Duodenal mucosa (tissue), 2 donors: ENCODE measurements around the gene QSOX2.
"Not testable (repeated sequence)": the region's sequence is repeated elsewhere in the genome, so short reads cannot be mapped to it uniquely, and the experiment has no call there.

Source experiments
- H3K27ac ChIP-seq: one replicate; pipeline ENCODE4 v1.7.0; 2013; ENCODE audit warnings: low read depth, low read length
- H3K27me3 ChIP-seq, 2 donors: one replicate each; pipeline ENCODE4 v1.7.0; 2013; ENCODE audit warnings: low read length in 2 of 2, control low read depth in 1 of 2; ENCODE audit not compliant: insufficient read depth in 2 of 2, control insufficient read depth in 1 of 2
- H3K36me3 ChIP-seq, 2 donors: one replicate each; pipeline ENCODE4 v1.7.0; 2013; ENCODE audit warnings: low read length in 2 of 2, control low read depth in 1 of 2; ENCODE audit not compliant: insufficient read depth in 2 of 2, control insufficient read depth in 1 of 2
- H3K4me1 ChIP-seq, 2 donors: one replicate each; pipeline ENCODE4 v1.7.0; 2013; ENCODE audit warnings: low read length in 2 of 2, control low read depth in 1 of 2; ENCODE audit not compliant: insufficient read depth in 2 of 2, control insufficient read depth in 1 of 2
- H3K4me3 ChIP-seq, 2 donors: one replicate each; pipeline ENCODE4 v1.7.0; 2013; ENCODE audit warnings: low read length in 2 of 2, low read depth in 1 of 2
- H3K9ac ChIP-seq, 2 donors: one replicate each; pipeline ENCODE4 v1.7.0; 2013; ENCODE audit warnings: low read length in 2 of 2, low read depth in 1 of 2
- H3K9me3 ChIP-seq, 2 donors: one replicate each; pipeline ENCODE4 v1.7.0; 2013; ENCODE audit warnings: low read length in 2 of 2, control low read depth in 1 of 2; ENCODE audit not compliant: control insufficient read depth in 1 of 2

The QSOX2 gene

DNA sequence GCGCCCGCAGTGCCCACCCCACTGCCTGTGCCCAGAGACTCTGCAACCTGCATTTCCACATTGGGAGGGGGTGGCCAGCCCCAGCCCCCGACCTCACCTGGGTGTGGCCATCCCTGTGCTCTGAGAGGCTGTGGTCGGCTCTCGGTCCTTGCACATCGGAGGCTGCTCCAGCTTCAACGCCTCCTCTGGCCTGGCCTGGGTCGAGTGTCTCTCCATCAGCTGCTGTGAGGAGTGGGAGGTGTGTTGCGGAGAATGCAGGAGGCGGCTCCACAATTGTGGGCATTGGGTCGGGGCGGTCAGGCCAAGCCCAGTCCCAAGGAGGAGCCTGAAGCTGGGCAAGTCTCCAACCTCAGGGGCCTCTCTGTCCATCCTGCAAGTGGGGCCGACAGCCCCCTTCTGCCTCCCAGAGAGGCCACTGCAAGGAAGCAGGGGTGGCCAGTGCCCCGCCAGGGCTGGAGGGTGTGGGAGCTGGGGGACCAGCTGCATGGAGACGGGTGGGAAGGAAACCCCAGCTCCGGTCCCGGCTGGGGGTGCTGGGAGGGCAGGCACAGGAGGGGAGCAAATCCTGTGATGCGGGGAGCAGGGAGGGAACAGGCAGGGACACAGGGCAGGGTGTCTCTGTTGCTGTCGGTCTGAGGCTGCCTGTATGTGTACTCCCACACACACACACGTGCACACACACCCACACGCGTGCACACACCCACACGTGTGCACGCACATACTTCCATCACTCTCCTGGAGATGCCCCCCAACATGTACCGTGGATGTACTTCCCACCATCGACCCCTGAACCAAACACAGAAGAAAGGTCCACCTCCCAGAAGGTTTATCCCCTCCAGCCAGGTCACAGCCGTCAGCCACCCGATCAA, 29.4 kb upstream of the QSOX2 start:
- Histone ChIP-seq H3K27me3 (peaks cover 0 to 7% of the 10 kb centered on the region in 2 donors), H3K4me3 (no peak overlapping the region), H3K27ac (no peak overlapping the region), H3K9me3 (no peaks in the 10 kb centered on the region), H3K9ac (no peak overlapping the region), H3K4me1 (no peaks in the 10 kb centered on the region), H3K36me3 (no peaks in the 10 kb centered on the region)

DNA sequence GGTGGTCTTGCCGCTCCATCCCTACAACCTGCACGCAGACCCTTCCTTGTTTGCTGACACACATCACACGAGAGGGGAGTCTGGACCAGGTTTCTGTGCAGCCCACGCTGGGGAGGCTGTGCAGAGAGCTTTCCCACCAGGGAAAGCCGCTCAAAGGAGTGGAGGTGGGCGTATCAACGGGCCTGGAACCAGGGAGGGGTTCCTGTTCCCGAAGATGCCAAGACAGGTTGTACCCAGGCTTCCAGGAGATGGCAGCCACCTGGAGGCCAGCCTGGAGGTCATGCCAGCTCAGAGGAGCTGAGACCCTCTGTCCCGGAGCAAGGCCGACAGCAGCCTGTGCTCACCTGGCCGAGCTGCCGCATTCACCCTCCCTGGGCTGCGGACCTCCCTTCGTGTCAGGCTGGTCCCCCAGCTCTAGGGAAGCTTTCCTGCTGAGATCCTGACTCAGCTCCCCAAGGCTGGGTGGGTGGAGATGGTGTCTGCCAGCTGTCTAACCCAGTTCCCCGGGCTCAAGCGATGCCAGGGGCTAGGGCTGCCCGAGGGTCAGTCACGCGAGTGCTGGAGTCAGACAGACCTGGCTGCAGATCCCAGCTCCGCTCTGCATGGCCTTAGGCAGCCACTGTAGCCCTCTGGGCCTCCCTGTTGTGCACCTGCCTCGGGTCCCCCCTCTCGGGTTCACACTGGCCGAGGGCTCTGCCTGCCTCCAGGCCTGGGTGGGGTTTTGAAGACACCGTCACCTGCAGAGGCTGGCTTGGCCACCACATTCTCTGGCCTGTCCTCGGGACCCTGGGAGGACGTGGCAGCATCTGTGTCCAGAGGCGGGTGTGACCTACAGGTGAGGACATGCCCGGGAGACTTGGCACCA, 28.5 kb upstream of the QSOX2 start:
- Histone ChIP-seq H3K27ac (no peak overlapping the region), H3K36me3 (no peaks in the 10 kb centered on the region), H3K9me3 (no peaks in the 10 kb centered on the region), H3K4me3 (no peak overlapping the region), H3K9ac (no peak overlapping the region), H3K4me1 (no peaks in the 10 kb centered on the region), H3K27me3 (peaks cover 0 to 7% of the 10 kb centered on the region in 2 donors)

DNA sequence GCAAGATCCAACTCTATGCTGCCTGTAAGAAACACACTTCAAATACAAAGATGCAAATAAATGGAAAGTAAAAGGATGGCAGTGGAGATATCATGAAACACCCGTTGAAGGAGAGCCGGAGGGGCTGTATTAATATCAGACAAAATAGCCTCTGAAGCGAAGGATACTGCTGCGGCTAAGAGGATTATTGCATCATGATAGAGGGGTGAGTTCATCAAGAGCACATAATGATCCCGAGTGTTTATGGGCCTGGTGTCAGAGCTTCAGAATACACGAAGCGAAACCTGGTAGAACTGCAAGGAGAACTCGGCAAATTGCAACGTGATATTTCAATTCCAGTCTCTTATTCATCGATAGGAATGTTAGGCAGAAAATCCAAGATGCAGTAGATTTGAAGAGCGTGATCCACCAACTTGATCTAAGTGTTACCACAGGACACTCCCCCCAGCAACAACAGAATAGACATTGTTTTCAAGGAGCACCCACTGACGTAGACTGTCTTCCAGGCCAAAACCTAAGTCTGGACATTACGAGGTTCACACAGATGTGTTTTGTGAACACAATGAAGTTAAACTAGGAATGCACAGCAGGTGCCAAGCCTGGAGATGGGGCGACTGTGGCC, 27.7 kb upstream of the QSOX2 start:
- Histone ChIP-seq H3K27me3 (peaks cover 4 to 12% of the 10 kb centered on the region in 2 donors), H3K4me1 (no peaks in the 10 kb centered on the region), H3K9me3 (no peaks in the 10 kb centered on the region), H3K36me3 (no peaks in the 10 kb centered on the region), H3K9ac (no peak overlapping the region), H3K27ac (no peak overlapping the region), H3K4me3 (no peak overlapping the region)

DNA sequence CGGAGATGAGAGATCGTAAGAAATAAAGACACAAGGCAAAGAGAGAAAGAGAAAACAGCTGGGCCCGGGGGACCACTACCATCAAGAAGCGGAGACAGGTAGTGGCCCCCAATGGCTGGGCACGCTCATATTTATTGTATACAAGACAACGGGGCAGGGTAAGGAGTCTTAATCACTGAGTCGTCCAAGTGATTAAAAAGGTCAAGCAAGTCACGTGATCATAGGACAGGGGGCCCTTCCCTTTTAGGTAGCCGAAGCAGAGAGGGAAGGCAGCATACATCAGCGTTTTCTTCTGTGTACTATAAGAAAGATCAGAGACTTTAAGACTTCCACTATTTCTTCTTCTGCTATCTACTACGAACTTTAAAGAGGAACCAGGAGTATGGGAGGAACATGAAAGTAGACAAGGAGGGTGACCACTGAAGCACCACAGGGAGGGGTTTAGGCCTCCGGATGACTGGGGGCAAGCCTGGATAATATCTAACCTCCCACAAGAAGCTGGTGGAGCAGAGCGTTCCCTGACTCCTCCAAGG, 24.6 kb upstream of the QSOX2 start:
- Histone ChIP-seq H3K9me3 (no peaks in the 10 kb centered on the region), H3K27me3 (peaks cover 4 to 7% of the 10 kb centered on the region in 2 donors), H3K4me3 (no peak overlapping the region), H3K36me3 (no peaks in the 10 kb centered on the region), H3K4me1 (peaks cover 5 to 6% of the 10 kb centered on the region in 2 donors), H3K9ac (no peak overlapping the region), H3K27ac (no peak overlapping the region)

DNA sequence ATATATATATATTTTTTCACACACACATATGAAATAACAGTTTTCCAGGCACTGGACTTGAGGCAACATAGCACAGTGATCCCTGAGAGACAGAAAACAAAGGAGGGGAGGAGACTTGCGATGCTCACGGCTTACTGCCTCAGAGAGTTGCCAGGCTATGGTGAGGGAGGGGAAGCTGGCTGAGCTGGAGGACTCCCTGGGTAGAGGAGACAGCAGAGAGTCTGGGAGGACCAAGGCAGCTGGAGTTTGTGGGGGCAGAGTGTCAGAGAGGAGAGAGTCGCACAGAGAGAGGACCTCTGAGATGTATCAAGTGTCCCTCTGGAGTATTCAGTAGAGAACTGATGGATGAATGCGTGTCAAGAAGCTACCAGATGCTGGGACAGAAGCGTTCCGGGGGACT, 23.1 kb upstream of the QSOX2 start:
- peaks cover 5 to 6% of the 10 kb centered on the region in 2 donors for H3K4me1 ChIP-seq
- H3K4me3 ChIP-seq = no peak overlapping the region
- no peaks in the 10 kb centered on the region for H3K9me3 ChIP-seq
- no peak overlapping the region for H3K27ac ChIP-seq
- no peak overlapping the region for H3K9ac ChIP-seq
- H3K27me3 ChIP-seq = peaks cover 4 to 8% of the 10 kb centered on the region in 2 donors
- no peaks in the 10 kb centered on the region for H3K36me3 ChIP-seq

DNA sequence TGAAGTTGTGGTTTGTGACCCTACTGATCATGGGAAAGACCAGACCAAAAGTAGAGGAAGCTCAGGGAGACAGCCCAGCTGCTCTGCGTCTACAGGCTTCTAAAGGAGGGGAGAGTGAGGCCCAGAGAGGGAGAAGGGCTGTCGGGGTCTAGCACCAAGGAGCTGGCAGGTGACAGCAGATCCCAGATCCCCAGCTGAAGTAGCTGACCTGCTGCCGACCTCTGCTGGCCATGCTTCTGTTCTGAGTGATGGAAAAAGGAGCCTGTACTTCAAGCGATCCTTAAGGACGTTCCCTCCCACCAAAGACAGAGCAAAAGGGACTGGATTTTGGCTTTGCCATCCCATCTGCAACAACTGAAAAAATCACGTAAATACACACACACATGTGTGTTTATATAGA, 22.7 kb upstream of the QSOX2 start:
- Histone ChIP-seq H3K27ac (no peak overlapping the region), H3K4me3 (no peak overlapping the region), H3K9me3 (no peaks in the 10 kb centered on the region), H3K27me3 (peaks cover 4 to 11% of the 10 kb centered on the region in 2 donors), H3K36me3 (no peaks in the 10 kb centered on the region), H3K9ac (no peak overlapping the region), H3K4me1 (peaks cover 5 to 6% of the 10 kb centered on the region in 2 donors)

DNA sequence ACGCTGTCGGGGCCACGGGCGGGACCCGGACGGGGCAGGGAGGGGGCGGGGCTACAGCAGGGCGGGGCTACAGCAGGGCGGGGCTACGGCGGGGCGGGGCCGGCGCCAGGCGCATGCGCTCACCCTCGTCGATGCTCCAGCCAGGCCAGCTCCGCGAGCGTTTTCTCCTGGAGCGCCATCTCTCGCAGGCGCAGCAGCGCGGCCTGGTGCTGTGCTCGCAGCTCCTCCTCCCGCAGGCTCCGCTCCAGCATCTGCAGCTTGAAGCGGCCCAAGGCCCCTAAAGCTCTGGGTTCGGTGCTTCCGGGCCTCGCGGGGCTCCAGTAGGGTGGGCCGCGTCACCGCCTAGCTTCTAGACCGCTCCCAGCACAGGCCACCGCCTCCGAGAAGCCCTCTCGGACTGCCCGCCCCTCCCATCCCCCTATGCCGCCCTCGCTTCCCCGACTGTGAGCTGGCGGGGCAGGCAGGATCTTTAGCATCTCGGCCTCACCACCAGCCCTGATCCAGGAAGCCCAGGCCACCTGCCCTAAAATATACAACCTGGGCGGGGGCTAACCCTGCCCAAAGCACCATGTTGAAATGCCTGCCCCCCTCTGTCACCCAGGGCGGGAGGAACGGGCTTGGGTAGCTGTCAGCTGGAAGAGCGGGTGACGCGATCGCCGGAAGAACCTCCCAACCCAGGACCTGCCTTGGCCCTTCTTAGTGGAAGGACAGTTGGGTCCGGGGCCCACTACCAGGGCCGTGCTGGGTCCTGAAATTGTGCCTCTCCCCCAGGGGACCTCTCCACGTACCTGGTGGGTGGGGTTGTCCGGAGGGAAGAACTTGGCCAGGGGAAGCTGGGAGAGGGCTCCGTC, 21.9 kb upstream of the QSOX2 start:
- no peaks in the 10 kb centered on the region for H3K36me3 ChIP-seq
- H3K27ac ChIP-seq = peak overlapping the region; percentile 3
- no peak overlapping the region for H3K9ac ChIP-seq
- no peaks in the 10 kb centered on the region for H3K9me3 ChIP-seq
- peak overlapping the region; percentile 54 to 64 for H3K4me3 ChIP-seq
- peaks cover 4 to 11% of the 10 kb centered on the region in 2 donors for H3K27me3 ChIP-seq
- H3K4me1 ChIP-seq = peaks cover 5 to 6% of the 10 kb centered on the region in 2 donors

DNA sequence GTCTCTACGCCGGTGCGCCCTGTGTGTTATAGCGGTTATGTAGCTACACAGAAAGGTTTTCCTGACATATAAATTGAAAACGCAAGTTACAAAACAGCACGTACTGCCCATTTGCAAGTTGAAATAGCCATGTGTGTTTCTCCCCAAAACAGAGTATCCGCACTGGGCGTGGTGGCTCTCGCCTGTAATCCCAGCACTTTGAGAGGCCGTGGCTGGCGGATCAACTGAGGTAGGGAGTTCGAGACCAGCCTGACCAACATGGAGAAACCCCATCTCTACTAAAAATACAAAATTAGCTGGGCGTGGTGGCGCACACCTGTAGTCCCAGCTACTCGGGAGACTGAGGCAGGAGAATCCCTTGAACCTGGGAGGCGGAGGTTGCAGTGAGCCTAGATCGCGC, 21.0 kb upstream of the QSOX2 start:
- H3K36me3 ChIP-seq, H3K9ac ChIP-seq, H3K9me3 ChIP-seq, H3K27ac ChIP-seq, H3K4me1 ChIP-seq: not testable (repeated sequence)
- Histone ChIP-seq H3K27me3 (peaks cover 4 to 11% of the 10 kb centered on the region in 2 donors), H3K4me3 (peak overlapping the region in 1 of 2 donors; percentile 54)

DNA sequence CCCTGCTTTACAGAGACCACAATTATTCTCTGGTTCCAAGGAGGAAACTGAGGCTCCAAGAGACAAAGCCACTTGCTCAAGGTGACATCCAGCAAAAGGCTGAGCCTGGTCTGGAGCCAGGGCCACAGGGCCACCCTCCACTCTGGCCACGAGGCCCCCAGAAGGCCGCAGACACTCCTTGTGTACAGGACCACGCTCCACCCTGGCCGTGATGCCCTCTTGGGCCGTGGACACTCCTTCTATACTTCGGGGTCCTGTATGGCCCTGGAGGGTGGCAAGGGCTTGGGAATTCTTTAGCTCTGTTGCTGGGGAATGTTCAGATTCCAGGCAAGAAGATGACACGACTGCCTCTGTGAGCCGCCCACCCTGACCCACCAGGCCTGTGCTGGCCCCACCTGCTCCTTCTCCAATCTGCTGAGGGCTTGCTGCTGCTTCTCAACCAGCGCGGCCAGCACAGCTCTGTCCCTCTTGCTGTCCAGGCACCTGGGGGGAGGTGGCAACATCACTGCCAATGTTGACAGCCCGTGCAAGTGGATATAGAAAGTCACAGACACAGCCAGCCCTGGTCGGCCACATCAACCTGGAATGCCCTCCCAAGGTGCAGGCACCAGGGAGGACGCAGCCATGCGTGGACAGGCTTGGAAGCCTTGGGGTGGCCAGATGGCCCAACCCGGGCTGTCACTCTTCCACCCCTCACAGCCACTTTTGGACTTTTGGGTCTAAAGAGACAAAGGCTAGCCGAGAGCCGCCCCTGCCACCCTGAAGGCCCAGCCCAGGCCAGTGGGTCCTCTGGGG, 20.1 kb upstream of the QSOX2 start:
- peaks cover 4 to 11% of the 10 kb centered on the region in 2 donors for H3K27me3 ChIP-seq
- no peaks in the 10 kb centered on the region for H3K36me3 ChIP-seq
- H3K27ac ChIP-seq = no peak overlapping the region
- no peak overlapping the region for H3K9ac ChIP-seq
- H3K4me3 ChIP-seq = no peak overlapping the region
- H3K4me1 ChIP-seq = peaks cover 5 to 6% of the 10 kb centered on the region in 2 donors
- H3K9me3 ChIP-seq = no peaks in the 10 kb centered on the region
